PC-3 (cell line): ENCODE results near the gene KRT8. TPM values are rescaled to one million over a fixed set of nuclear protein-coding genes. Genes with fewer than 3 reads are reported as not detected.

Source experiments
- ATAC-seq: fragments of 200-7000 bp; cut with Tn5 transposase; 2 replicates; pipeline ENCODE4 v1.9.1; 2020; ENCODE audit warnings: mild to moderate bottlenecking, moderate library complexity
- BruUV-seq: library from RNA; stranded (reverse); fragments of 400-500 nt; replicated peaks from 2 replicates; lab custom pipeline; 2021; lab: Mats Ljungman, UMichigan
- CTCF ChIA-PET: fragments of 300-600 bp; sonication (Branson Sonifier 250); formaldehyde crosslinking; loops from one replicate; lab custom pipeline; 2022; ENCODE audit warnings: antibody characterized with exemption; lab: Charles Lee
- POLR2A ChIA-PET: fragments of 300-600 bp; sonication (Branson Sonifier 250); formaldehyde crosslinking; loops from one replicate; lab custom pipeline; 2022; ENCODE audit warnings: antibody characterized with exemption; ENCODE audit not compliant: unreplicated experiment; lab: Charles Lee
- DNase-seq: peaks from one replicate; pipeline ENCODE4 v3.0.0-alpha.2; 2015
- H2AFZ ChIP-seq: fragments of 300-600 bp; sonication (generic); 2 replicates; pipeline ENCODE4 v1.6.0; 2016; ENCODE audit warnings: antibody characterized with exemption, low read length
- H3F3A ChIP-seq: fragments of 300-600 bp; sonication (generic); one replicate; pipeline ENCODE4 v1.6.0; 2017; ENCODE audit warnings: antibody characterized with exemption, low read length, control low read depth, mild to moderate bottlenecking; ENCODE audit not compliant: unreplicated experiment
- H3K27ac ChIP-seq: fragments of 300-600 bp; sonication (generic); 2 replicates; pipeline ENCODE4 v1.5.1; 2016; ENCODE audit warnings: mild to moderate bottlenecking, low read length
- H3K27me3 ChIP-seq: fragments of 300-600 bp; sonication (generic); 2 replicates; pipeline ENCODE4 v1.6.1; 2016; ENCODE audit warnings: low read length, mixed read lengths
- H3K36me3 ChIP-seq: fragments of 300-600 bp; sonication (generic); 2 replicates; pipeline ENCODE4 v1.6.1; 2016; ENCODE audit warnings: low read depth, mixed run types, low read length, mixed read lengths
- H3K4me1 ChIP-seq: fragments of 300-600 bp; sonication (generic); 2 replicates; pipeline ENCODE4 v1.5.1; 2016; ENCODE audit warnings: low read length; ENCODE audit not compliant: insufficient read depth
- H3K4me2 ChIP-seq: fragments of 300-600 bp; sonication (generic); 2 replicates; pipeline ENCODE4 v1.6.0; 2016; ENCODE audit warnings: low read length
- H3K4me3 ChIP-seq: fragments of 300-600 bp; sonication (generic); 2 replicates; pipeline ENCODE4 v1.5.1; 2016; ENCODE audit warnings: mild to moderate bottlenecking, low read length, mixed read lengths
- H3K79me2 ChIP-seq: fragments of 300-600 bp; sonication (generic); 2 replicates; pipeline ENCODE4 v1.6.1; 2017; ENCODE audit warnings: low read length, mixed read lengths
- H3K9ac ChIP-seq: fragments of 300-600 bp; sonication (generic); 2 replicates; pipeline ENCODE4 v1.6.0; 2016; ENCODE audit warnings: mild to moderate bottlenecking, low read length
- H3K9me2 ChIP-seq: fragments of 300-600 bp; sonication (generic); replicated peaks from 2 replicates; pipeline ENCODE4 v1.6.1; 2016; ENCODE audit warnings: mixed run types, low read length, mixed read lengths
- H3K9me3 ChIP-seq: fragments of 300-600 bp; sonication (generic); 2 replicates; pipeline ENCODE4 v1.6.1; 2016; ENCODE audit warnings: low read length, mixed read lengths
- H4K20me1 ChIP-seq: fragments of 300-600 bp; sonication (generic); 2 replicates; pipeline ENCODE4 v1.6.1; 2016; ENCODE audit warnings: low read length, mixed read lengths
- CTCF ChIP-seq: fragments of 300-600 bp; sonication (generic); conservative IDR thresholded peaks from 2 replicates; pipeline ENCODE4 v1.5.1; 2017; ENCODE audit warnings: antibody characterized with exemption, low read depth, mild to moderate bottlenecking, low read length
- EZH2 ChIP-seq: fragments of 300-600 bp; sonication (generic); IDR thresholded peaks from one replicate; pipeline ENCODE4 v1.6.1; 2017; ENCODE audit warnings: antibody characterized with exemption, mild to moderate bottlenecking, low read length; ENCODE audit not compliant: unreplicated experiment
- EZH2phosphoT487 ChIP-seq: fragments of 300-600 bp; sonication (generic); IDR thresholded peaks from 2 replicates; pipeline ENCODE4 v1.6.1; 2018; ENCODE audit warnings: mild to moderate bottlenecking, antibody characterized with exemption, low read length, borderline replicate concordance
- intact Hi-C: fragments of 100-400 bp; cut with micrococcal nuclease; formaldehyde crosslinking; loops from 2 replicates; pipeline ENCODE4 v1.9.0; 2023
- total RNA-seq: library from RNA; depleted of rRNA; stranded (reverse); fragments of >200 nt; gene quantifications from 2 replicates; pipeline ENCODE4 v1.2.3, GENCODE V29; 2014

The KRT8 gene
- total RNA-seq, 1 experiment from 2014 or later, result 719 TPM

- H3K79me2 ChIP-seq, result no peaks in the 10 kb centered on the region
- H3K4me3 ChIP-seq, result no peak overlapping the region
- ATAC-seq (no peak), DNase-seq (no peak)
- no peak overlapping the region for H3K27ac ChIP-seq
- no peaks in the 10 kb centered on the region for H3K27me3 ChIP-seq
- no peaks in the 10 kb centered on the region for H3F3A ChIP-seq
- no peak overlapping the region for H3K9ac ChIP-seq
- no peak overlapping the region for H2AFZ ChIP-seq
- no peak overlapping the region for H3K4me2 ChIP-seq
- BruUV-seq, result no TSS peak
- H3K9me2 ChIP-seq, result no peaks in the 10 kb centered on the region
- H3K36me3 ChIP-seq, result no peaks in the 10 kb centered on the region
- H3K4me1 ChIP-seq, result peaks cover 23% of the 10 kb centered on the region
- no peaks in the 10 kb centered on the region for H3K9me3 ChIP-seq
- ChIA-PET POLR2A (no interaction called here), CTCF (no interaction called here)
- TF ChIP-seq EZH2phosphoT487, result no peak
- no peak for TF ChIP-seq CTCF
- intact Hi-C loops, result no loop called here
- H4K20me1 ChIP-seq, result no peaks in the 10 kb centered on the region
Observed at GRCh38 chr12:52861511-52861910, 43.4 kb downstream of the KRT8 start.

- peak; percentile 76 for DNase-seq
Observed at GRCh38 chr12:52860102-52860823, 44.6 kb downstream of the KRT8 start.

More at GRCh38 chr12:52860102-52860823, 44.6 kb downstream of the KRT8 start:
- no peaks in the 10 kb centered on the region for H3K9me3 ChIP-seq
- no peak overlapping the region for H3K9ac ChIP-seq
- no peaks in the 10 kb centered on the region for H3K9me2 ChIP-seq
- H3F3A ChIP-seq, result no peaks in the 10 kb centered on the region
- ChIA-PET POLR2A (interaction anchor here (0.6 kb wide), 1 partner anchor 595 kb away, joined by 3 read pairs; no protein-coding TSS in a partner anchor), CTCF (interaction anchor here (0.8 kb wide), 1 partner anchor 705 kb away, joined by 3 read pairs; no protein-coding TSS in a partner anchor)
- ATAC-seq, result 0 out of 2 replicates have a peak, but pooled peaks have one; percentile 31
- peak overlapping the region; percentile 42 for H3K27ac ChIP-seq
- TF ChIP-seq CTCF (no peak), EZH2phosphoT487 (no peak), EZH2 (no peak)
- no peak overlapping the region for H2AFZ ChIP-seq
- H3K36me3 ChIP-seq, result no peaks in the 10 kb centered on the region
- no TSS peak for BruUV-seq
- intact Hi-C loops, result no loop called here
- H4K20me1 ChIP-seq, result no peaks in the 10 kb centered on the region
- no peak overlapping the region for H3K4me3 ChIP-seq
- H3K4me2 ChIP-seq, result peak overlapping the region; percentile 16; the same call in 1 of the 2 replicates
- no peaks in the 10 kb centered on the region for H3K79me2 ChIP-seq
- no peaks in the 10 kb centered on the region for H3K27me3 ChIP-seq
- peaks cover 23% of the 10 kb centered on the region for H3K4me1 ChIP-seq
